Coronary artery (tissue), 2 donors: ENCODE measurements around the gene IL20RA.

Source experiments
- DNase-seq: peaks from one replicate; pipeline ENCODE4 v3.0.0-alpha.2; 2017; ENCODE audit warnings: low spot score
- H3K27ac ChIP-seq, 2 donors: fragments of 200-600 bp; sonication (generic); one replicate each; pipeline ENCODE4 v1.5.1; 2016 to 2019
- H3K4me3 ChIP-seq: fragments of 200-600 bp; sonication (generic); 2 replicates; pipeline ENCODE4 v1.5.1; 2016; ENCODE audit warnings: mild to moderate bottlenecking, moderate library complexity
- TF ChIP-seq, protein P1 (sequence below): fragments of 200-600 bp; sonication (generic); IDR thresholded peaks from one replicate; pipeline ENCODE4 v1.5.1; 2019; ENCODE audit warnings: antibody characterized with exemption

The IL20RA gene

GRCh38 chr6:137031122-137031521 is 13.6 kb downstream of the IL20RA start:
- no peak for DNase-seq
- no peak overlapping the region for H3K4me3 ChIP-seq
- no peak overlapping the region for H3K27ac ChIP-seq
- TF ChIP-seq, protein P1, sequence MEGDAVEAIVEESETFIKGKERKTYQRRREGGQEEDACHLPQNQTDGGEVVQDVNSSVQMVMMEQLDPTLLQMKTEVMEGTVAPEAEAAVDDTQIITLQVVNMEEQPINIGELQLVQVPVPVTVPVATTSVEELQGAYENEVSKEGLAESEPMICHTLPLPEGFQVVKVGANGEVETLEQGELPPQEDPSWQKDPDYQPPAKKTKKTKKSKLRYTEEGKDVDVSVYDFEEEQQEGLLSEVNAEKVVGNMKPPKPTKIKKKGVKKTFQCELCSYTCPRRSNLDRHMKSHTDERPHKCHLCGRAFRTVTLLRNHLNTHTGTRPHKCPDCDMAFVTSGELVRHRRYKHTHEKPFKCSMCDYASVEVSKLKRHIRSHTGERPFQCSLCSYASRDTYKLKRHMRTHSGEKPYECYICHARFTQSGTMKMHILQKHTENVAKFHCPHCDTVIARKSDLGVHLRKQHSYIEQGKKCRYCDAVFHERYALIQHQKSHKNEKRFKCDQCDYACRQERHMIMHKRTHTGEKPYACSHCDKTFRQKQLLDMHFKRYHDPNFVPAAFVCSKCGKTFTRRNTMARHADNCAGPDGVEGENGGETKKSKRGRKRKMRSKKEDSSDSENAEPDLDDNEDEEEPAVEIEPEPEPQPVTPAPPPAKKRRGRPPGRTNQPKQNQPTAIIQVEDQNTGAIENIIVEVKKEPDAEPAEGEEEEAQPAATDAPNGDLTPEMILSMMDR = no peak

DNA sequence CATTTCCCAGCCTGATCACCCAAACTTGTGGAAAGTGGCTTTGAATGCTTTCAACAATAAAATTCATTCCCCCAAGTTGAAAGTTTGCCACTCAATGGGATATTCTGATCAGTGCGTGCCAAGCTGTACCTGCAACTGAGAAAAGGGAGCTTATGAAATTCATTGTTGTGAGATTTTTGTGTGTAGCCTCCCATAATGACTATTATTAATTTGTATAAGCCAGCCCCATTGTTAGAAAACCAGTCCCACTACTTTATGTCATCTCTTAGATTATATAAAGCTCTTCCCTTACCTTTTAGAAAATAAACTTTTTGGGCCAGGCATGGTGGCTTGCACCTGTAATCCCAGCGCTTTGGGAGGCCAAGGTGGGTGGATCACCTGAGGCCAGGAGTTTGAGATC is 15.9 kb downstream of the IL20RA start:
- TF ChIP-seq, protein P1 = no peak
- Histone ChIP-seq H3K4me3 (no peak overlapping the region), H3K27ac (no peak overlapping the region)
- DNase-seq = no peak

DNA sequence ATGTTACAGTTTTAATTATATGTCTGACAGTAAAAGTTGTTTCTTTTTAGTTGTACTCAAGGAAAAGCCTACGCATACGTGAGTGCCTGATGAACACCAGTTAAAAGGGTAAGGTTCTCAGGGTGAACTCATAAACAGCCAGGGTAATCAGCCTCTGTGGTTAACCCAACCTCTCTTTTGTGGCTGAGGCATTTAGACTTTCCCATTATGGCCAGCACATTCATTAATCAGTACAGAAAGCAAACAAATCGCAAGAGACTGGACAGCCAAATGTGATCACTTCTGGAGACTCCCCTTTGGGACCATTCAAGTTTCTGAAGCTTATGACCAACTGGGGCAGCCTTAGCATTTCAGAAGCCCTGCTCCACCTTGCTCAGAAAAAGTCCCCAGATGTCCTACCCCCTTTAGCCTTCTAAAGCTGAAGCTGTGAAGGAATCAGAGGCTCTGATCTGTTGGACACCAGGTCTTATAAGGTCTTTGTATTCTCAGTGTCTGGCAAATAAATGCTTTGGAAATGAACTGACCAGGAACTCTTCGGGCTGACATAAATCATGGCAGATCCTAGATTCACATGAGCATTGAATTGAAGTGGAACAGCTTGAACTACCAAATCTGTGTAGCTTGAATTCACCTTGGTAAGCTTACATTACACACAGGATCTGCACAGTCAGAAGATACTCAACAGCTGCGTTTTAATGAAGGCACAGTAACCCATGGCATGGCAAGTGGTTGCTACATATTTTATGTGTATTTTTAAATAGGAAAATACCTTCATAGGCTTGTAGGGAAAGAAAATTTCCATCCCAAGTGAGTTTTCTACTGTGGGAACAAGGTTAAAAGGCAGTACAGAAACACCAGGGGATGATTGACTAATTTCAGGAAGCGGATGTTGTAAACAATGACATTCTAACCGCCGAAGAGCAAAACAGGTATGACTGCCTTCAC is 18.7 kb downstream of the IL20RA start:
- no peak overlapping the region for H3K27ac ChIP-seq
- TF ChIP-seq, protein P1 = no peak
- H3K4me3 ChIP-seq = no peak overlapping the region
- no peak for DNase-seq

DNA sequence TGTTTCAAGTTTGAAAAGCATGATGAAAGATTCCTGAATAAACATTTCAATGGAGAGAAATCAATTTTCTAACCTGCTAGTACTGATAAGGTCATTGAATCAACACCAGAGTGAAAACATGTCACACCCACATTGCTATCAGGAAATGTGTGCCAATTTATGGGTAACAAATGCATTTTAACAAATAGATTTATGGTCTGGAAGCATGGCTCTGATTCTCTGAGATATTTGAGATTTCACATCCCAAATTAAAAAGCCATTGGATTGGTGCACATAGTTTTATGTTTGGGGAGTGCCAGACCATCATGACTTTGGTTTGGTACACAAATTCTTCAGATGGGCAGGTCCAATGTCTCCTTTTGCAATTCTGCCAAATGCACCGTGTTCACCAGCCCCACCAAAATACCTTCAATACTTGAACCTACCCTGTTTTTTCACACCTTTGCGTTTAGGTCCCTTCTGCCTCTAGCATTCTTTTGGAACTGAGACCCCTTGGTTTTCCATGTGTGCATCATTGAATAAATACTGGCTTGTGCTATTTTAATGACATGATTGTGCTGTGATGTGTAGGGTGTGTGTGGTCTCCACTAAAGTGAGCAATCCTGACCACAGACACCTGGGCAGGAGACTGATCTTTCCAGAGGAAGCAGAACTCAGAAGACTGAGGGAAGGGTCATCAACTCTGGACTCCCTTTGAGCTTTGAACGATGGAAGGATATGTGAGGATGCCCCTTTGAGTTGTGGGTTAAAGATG is 20.4 kb downstream of the IL20RA start:
- TF ChIP-seq, protein P1 = no peak
- Histone ChIP-seq H3K27ac (no peak overlapping the region), H3K4me3 (no peak overlapping the region)
- DNase-seq = no peak

DNA sequence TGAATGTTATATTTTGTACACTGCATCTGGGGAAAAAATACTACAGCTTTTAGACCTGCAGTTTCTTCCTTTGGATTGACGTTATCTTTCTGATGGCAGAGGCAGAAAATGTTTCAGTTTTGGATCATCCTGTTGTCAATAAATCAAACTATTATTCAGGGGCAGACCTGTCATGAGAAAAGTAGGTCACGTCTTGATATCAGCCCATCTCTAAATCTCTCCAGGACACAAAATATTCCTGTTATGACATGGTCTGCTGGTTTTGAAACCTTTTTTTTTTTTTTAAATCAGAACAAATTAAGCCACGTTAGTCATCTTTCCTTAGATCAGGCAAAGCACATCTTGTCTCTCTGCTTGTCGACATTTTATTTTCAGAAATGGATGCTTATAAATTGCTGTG is 24.0 kb downstream of the IL20RA start:
- TF ChIP-seq, protein P1 = no peak
- no peak for DNase-seq
- no peak overlapping the region for H3K27ac ChIP-seq
- H3K4me3 ChIP-seq = no peak overlapping the region

DNA sequence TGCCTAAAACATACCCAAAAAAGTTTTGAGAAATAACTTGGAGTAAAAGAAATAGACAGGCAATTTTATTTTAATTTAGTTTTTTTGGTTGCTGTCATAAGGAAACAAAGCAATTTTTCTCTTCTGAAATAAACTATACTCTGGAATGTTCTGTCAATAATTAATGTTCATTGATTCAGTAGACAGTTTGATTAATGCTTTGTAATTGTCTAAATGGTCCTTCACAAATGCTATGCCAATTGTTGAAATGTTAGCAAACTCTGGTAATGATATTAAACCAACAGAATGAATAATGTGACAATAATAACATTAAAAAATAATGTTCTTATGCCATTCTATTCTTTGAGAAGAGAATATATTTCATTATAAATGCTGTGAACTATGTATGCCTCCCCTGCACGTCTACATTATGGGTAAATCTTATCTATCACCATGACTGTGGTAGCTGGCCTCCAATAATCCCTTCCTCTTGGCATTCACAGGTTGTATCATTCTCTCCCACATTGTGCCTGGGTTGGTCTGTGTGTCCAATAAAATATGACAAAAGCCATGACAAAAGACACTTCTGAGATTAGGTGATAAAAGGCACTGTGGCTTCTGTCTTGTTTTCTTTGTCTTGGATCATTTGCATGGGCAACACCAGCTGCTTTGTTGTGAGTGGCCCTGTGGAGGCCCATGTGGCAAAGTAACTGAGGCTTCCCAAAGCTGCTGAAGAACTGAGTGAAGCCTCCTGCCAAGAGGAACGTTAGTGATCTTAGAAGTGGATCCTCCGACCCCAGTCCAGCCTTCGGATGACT is 25.1 kb downstream of the IL20RA start:
- H3K27ac ChIP-seq = no peak overlapping the region

More for the DNA sequence above, 25.1 kb downstream of the IL20RA start:
- no peak overlapping the region for H3K4me3 ChIP-seq
- TF ChIP-seq, protein P1 = no peak
- DNase-seq = no peak
